WERI-Rb-1 (cell line): Measurements from ENCODE around the gene BRI3.

ENCODE experiments used
- DNase-seq: peaks from one replicate; pipeline ENCODE4 v3.0.0-alpha.2; 2020
- H3K27ac ChIP-seq: fragments of 250-450 bp; sonication (Bioruptor Pico); 2 replicates; pipeline ENCODE4 v1.5.1; 2020; ENCODE audit warnings: mild to moderate bottlenecking, moderate library complexity
- H3K27me3 ChIP-seq: fragments of 250-450 bp; sonication (Bioruptor Pico); 2 replicates; pipeline ENCODE4 v1.5.1; 2021; ENCODE audit warnings: mild to moderate bottlenecking, low read depth, moderate library complexity; ENCODE audit not compliant: insufficient read depth, severe bottlenecking
- H3K36me3 ChIP-seq: fragments of 250-450 bp; sonication (Bioruptor Pico); 2 replicates; pipeline ENCODE4 v1.5.1; 2020; ENCODE audit warnings: mild to moderate bottlenecking, moderate library complexity
- H3K4me3 ChIP-seq: 2 replicates; pipeline ENCODE4 v1.5.1; 2011; ENCODE audit warnings: low read depth, mild to moderate bottlenecking, control low read depth, low read length
- H3K9me3 ChIP-seq: fragments of 250-450 bp; sonication (Bioruptor Pico); 2 replicates; pipeline ENCODE4 v1.5.1; 2021; ENCODE audit warnings: mild to moderate bottlenecking, moderate library complexity; ENCODE audit not compliant: severe bottlenecking
- TF ChIP-seq, protein P1 (sequence below): IDR thresholded peaks from 2 replicates; pipeline ENCODE4 v1.5.1; 2011; ENCODE audit warnings: low read depth, mild to moderate bottlenecking, control low read depth, inconsistent platforms, low read length

BRI3 gene

DNA sequence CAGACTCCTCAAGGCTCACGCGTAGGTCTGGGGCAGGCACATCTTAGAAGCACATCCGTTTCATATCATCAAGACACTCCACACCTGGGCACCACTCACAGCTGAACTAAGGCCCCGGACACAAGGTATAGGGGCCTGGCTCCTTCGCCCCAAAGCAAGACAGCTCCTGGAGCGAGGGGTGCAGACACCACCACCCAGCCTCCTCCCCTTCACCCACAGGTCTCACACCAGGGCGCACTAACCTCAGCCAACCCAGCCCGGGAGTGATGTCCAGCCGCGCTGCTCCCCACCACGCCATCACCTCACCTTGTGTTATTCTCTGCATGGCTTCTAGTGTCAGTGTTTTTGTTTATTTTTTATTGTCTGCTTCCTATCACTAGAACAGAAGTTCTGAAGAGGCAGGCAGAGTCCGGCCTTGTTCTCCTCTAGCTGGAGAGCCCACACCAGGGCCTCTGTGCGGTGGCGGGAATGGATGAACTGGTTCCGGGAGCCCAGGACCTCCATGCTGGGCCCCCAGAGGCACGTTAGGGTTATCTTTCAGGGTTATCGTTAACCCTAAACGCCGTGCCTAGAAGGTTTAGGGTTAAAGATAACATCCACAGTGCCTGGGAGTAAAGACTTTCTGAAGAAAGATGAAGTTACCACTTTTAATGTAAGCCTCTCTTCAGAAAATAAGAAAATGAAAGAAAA, 21.8 kb downstream of the BRI3 start:
- Histone ChIP-seq H3K4me3 (no peak overlapping the region), H3K36me3 (peaks cover 52% of the 10 kb centered on the region), H3K27me3 (no peaks in the 10 kb centered on the region), H3K27ac (no peak overlapping the region), H3K9me3 (no peaks in the 10 kb centered on the region)
- TF ChIP-seq, protein P1, sequence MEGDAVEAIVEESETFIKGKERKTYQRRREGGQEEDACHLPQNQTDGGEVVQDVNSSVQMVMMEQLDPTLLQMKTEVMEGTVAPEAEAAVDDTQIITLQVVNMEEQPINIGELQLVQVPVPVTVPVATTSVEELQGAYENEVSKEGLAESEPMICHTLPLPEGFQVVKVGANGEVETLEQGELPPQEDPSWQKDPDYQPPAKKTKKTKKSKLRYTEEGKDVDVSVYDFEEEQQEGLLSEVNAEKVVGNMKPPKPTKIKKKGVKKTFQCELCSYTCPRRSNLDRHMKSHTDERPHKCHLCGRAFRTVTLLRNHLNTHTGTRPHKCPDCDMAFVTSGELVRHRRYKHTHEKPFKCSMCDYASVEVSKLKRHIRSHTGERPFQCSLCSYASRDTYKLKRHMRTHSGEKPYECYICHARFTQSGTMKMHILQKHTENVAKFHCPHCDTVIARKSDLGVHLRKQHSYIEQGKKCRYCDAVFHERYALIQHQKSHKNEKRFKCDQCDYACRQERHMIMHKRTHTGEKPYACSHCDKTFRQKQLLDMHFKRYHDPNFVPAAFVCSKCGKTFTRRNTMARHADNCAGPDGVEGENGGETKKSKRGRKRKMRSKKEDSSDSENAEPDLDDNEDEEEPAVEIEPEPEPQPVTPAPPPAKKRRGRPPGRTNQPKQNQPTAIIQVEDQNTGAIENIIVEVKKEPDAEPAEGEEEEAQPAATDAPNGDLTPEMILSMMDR, result no peak
- DNase-seq, result no peak

- H3K36me3 ChIP-seq, result peaks cover 52% of the 10 kb centered on the region
- H3K4me3 ChIP-seq, result no peak overlapping the region
- no peak for DNase-seq
- no peaks in the 10 kb centered on the region for H3K9me3 ChIP-seq
- TF ChIP-seq, protein P1, result no peak
- no peak overlapping the region for H3K27ac ChIP-seq
- H3K27me3 ChIP-seq, result no peaks in the 10 kb centered on the region
Observed at GRCh38 chr7:98303906-98304305, 22.4 kb downstream of the BRI3 start.

GRCh38 chr7:98305951-98306535, 24.6 kb downstream of the BRI3 start:
- TF ChIP-seq, protein P1, result no peak
- H3K27ac ChIP-seq, result no peak overlapping the region
- no peaks in the 10 kb centered on the region for H3K27me3 ChIP-seq
- H3K36me3 ChIP-seq, result peaks cover 70% of the 10 kb centered on the region
- H3K9me3 ChIP-seq, result no peaks in the 10 kb centered on the region
- H3K4me3 ChIP-seq, result no peak overlapping the region
- no peak for DNase-seq

DNA sequence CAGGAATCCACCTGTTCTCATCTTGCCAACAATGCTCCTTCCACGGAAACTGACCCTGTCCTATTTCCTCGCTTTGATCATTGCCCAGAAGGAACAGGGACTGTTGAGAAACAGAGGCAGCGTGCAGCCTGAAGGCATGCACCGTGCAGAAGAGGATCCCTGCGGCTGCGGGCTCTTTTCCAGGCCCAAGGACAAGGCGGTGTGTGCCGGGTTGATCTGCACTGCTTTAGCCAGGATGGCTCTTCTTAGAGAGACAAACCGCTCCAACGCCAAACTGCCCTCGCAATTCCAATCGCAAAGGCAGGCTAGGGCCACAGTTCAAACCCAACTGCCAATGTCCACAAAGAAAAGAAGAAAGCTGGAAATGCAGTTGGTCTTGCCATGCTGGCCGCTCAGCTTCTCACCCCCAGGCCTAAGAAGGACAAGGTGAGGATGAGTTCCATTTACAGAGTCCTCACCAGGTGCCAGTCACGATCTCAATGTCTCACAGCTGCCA, 26.5 kb downstream of the BRI3 start:
- Histone ChIP-seq H3K36me3 (peaks cover 73% of the 10 kb centered on the region), H3K27me3 (no peaks in the 10 kb centered on the region), H3K4me3 (no peak overlapping the region), H3K9me3 (no peaks in the 10 kb centered on the region), H3K27ac (no peak overlapping the region)
- TF ChIP-seq, protein P1, result no peak
- DNase-seq, result no peak

GRCh38 chr7:98309566-98309965, 28.1 kb downstream of the BRI3 start:
- TF ChIP-seq, protein P1, result no peak
- Histone ChIP-seq H3K36me3 (peaks cover 72% of the 10 kb centered on the region), H3K27ac (no peak overlapping the region), H3K9me3 (no peaks in the 10 kb centered on the region), H3K4me3 (no peak overlapping the region), H3K27me3 (no peaks in the 10 kb centered on the region)
- no peak for DNase-seq
